HepG2 (cell line): ENCODE results near the gene DPP8.

Experiments
- CENPBD1 ChIP-seq: sonication (generic); formaldehyde crosslinking; IDR thresholded peaks from 2 replicates; pipeline ENCODE4 v1.8.0; 2022; ENCODE audit warnings: missing genetic modification reagents, low read depth, mild to moderate bottlenecking, borderline replicate concordance
- CHD4 ChIP-seq: fragments of 200-600 bp; sonication (generic); IDR thresholded peaks from 2 replicates; pipeline ENCODE4 v1.7.0; 2017; ENCODE audit warnings: mild to moderate bottlenecking, low read length, borderline replicate concordance
- CTCF ChIP-seq: sonication (generic); formaldehyde crosslinking; IDR thresholded peaks from 2 replicates; pipeline ENCODE4 v1.5.0; 2020; ENCODE audit warnings: mild to moderate bottlenecking, missing genetic modification reagents, moderate library complexity
- EZH2 ChIP-seq: conservative IDR thresholded peaks from 2 replicates; pipeline ENCODE4 v1.6.1; 2012; ENCODE audit warnings: mild to moderate bottlenecking, low read depth, low read length, moderate library complexity
- JUND ChIP-seq: sonication (generic); formaldehyde crosslinking; IDR thresholded peaks from 2 replicates; pipeline ENCODE4 v1.8.0; 2022; ENCODE audit warnings: mild to moderate bottlenecking, missing genetic modification reagents
- PATZ1 ChIP-seq: sonication (generic); formaldehyde crosslinking; IDR thresholded peaks from 2 replicates; pipeline ENCODE4 v1.4.0; 2020; ENCODE audit warnings: missing genetic modification reagents
- POLR2AphosphoS5 ChIP-seq: IDR thresholded peaks from 2 replicates; pipeline ENCODE4 v1.6.1; 2012; ENCODE audit warnings: low read depth, low read length
- STAG1 ChIP-seq: sonication (generic); formaldehyde crosslinking; IDR thresholded peaks from 2 replicates; pipeline ENCODE4 v1.4.0; 2020; ENCODE audit warnings: missing genetic modification reagents
- ZNF615 ChIP-seq: sonication (generic); formaldehyde crosslinking; IDR thresholded peaks from 2 replicates; pipeline ENCODE4 v1.5.0; 2020; ENCODE audit warnings: mild to moderate bottlenecking, missing genetic modification reagents, borderline replicate concordance
- ZNF747 ChIP-seq: sonication (generic); formaldehyde crosslinking; IDR thresholded peaks from 2 replicates; pipeline ENCODE4 v1.8.1; 2023; ENCODE audit warnings: missing genetic modification reagents, mild to moderate bottlenecking, borderline replicate concordance

GRCh38 chr15:65426216-65426853, 91.2 kb downstream of the DPP8 start:
- no peak for TF ChIP-seq PATZ1 (CRISPR knock-in tag)
- no peak for TF ChIP-seq CENPBD1 (CRISPR knock-in tag)
- no peak for TF ChIP-seq POLR2AphosphoS5
- TF ChIP-seq JUND (CRISPR knock-in tag) = no peak
- TF ChIP-seq ZNF747 (CRISPR knock-in tag) = no peak
- TF ChIP-seq CTCF = no peak
- TF ChIP-seq ZNF615 = no peak
- no peak for TF ChIP-seq EZH2
- TF ChIP-seq STAG1 (CRISPR knock-in tag) = no peak
- no peak for TF ChIP-seq CHD4
